BE2C (cell line): ENCODE data around the gene LNX1.

Source experiments
- DNase-seq: peaks from one replicate; pipeline ENCODE4 v3.0.0-alpha.2; 2020
- H3K27me3 ChIP-seq: fragments of 250-450 bp; sonication (Bioruptor Pico); 2 replicates; pipeline ENCODE4 v1.5.1; 2020; ENCODE audit warnings: mild to moderate bottlenecking
- H3K36me3 ChIP-seq: fragments of 250-450 bp; sonication (Bioruptor Pico); 2 replicates; pipeline ENCODE4 v1.5.1; 2020; ENCODE audit warnings: mild to moderate bottlenecking
- H3K4me1 ChIP-seq: fragments of 250-450 bp; sonication (Bioruptor Pico); 2 replicates; pipeline ENCODE4 v1.5.1; 2020
- H3K4me3 ChIP-seq: 2 replicates; pipeline ENCODE4 v1.5.1; 2011; ENCODE audit warnings: low read depth, low read length
- H3K9me3 ChIP-seq: fragments of 250-450 bp; sonication (Bioruptor Pico); 2 replicates; pipeline ENCODE4 v1.5.1; 2020
- TF ChIP-seq, protein P1 (sequence below): IDR thresholded peaks from 2 replicates; pipeline ENCODE4 v1.5.1; 2012; ENCODE audit warnings: mild to moderate bottlenecking, low read depth, low read length

The LNX1 gene

GRCh38 chr4:53592686-53593501, 1.6 kb upstream of the LNX1 start:
- H3K36me3 ChIP-seq: no peaks in the 10 kb centered on the region
- H3K9me3 ChIP-seq: no peaks in the 10 kb centered on the region
- no peak overlapping the region for H3K4me3 ChIP-seq
- TF ChIP-seq, protein P1, sequence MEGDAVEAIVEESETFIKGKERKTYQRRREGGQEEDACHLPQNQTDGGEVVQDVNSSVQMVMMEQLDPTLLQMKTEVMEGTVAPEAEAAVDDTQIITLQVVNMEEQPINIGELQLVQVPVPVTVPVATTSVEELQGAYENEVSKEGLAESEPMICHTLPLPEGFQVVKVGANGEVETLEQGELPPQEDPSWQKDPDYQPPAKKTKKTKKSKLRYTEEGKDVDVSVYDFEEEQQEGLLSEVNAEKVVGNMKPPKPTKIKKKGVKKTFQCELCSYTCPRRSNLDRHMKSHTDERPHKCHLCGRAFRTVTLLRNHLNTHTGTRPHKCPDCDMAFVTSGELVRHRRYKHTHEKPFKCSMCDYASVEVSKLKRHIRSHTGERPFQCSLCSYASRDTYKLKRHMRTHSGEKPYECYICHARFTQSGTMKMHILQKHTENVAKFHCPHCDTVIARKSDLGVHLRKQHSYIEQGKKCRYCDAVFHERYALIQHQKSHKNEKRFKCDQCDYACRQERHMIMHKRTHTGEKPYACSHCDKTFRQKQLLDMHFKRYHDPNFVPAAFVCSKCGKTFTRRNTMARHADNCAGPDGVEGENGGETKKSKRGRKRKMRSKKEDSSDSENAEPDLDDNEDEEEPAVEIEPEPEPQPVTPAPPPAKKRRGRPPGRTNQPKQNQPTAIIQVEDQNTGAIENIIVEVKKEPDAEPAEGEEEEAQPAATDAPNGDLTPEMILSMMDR: no peak
- H3K27me3 ChIP-seq: no peaks in the 10 kb centered on the region; the same call in 1 of the 2 replicates
- DNase-seq: no peak
- H3K4me1 ChIP-seq: no peaks in the 10 kb centered on the region

DNA sequence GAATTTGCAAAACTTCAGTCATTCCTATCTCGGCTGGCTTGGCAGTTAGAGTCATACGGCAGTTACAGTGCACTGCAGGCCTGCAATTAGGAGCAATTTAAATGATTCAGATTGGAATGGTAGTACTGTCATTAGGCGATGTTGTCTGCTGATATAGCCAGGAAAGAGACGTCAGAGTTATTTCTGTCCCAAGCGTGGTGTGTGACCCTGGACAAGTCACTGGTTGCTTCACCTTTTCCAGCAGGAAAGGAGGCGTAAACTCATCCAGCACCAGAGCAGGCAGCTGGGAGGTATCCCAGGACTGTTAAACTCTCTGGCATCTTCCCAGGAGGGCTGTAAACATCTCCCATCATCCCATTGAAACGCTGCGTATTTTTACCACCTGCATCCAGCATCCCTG, 836 bp upstream of the LNX1 start:
- Histone ChIP-seq H3K9me3 (no peaks in the 10 kb centered on the region), H3K4me3 (no peak overlapping the region), H3K27me3 (no peaks in the 10 kb centered on the region; the same call in 1 of the 2 replicates), H3K4me1 (no peaks in the 10 kb centered on the region), H3K36me3 (no peaks in the 10 kb centered on the region)
- no peak for DNase-seq
- TF ChIP-seq, protein P1: no peak

DNA sequence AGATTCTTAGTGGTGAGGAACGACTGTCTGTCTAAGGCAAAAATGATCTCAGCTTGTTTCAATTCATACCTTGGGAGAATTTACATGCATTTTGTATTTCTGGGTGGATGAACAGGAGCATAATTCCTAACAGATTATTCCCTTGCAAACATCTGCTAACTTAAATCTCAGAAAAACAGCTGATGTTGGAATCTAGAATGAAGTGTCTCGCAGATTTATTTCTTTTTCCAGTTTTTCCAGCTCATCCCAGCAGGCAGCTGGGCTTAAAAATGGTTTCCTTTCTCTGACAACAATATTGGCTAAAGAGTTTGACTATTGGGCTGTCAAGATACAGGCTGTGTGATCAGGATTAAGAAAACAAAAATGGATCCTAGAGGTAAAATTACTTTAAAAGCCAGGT, 1.1 kb downstream of the LNX1 start:
- Histone ChIP-seq H3K27me3 (no peaks in the 10 kb centered on the region), H3K4me1 (no peaks in the 10 kb centered on the region), H3K9me3 (no peaks in the 10 kb centered on the region), H3K36me3 (no peaks in the 10 kb centered on the region), H3K4me3 (no peak overlapping the region)
- TF ChIP-seq, protein P1: no peak
- no peak for DNase-seq

GRCh38 chr4:53589511-53589910, 1.8 kb downstream of the LNX1 start:
- TF ChIP-seq, protein P1: no peak
- no peaks in the 10 kb centered on the region for H3K36me3 ChIP-seq
- no peaks in the 10 kb centered on the region for H3K27me3 ChIP-seq
- H3K4me1 ChIP-seq: no peaks in the 10 kb centered on the region
- DNase-seq: no peak
- H3K4me3 ChIP-seq: no peak overlapping the region
- no peaks in the 10 kb centered on the region for H3K9me3 ChIP-seq

DNA sequence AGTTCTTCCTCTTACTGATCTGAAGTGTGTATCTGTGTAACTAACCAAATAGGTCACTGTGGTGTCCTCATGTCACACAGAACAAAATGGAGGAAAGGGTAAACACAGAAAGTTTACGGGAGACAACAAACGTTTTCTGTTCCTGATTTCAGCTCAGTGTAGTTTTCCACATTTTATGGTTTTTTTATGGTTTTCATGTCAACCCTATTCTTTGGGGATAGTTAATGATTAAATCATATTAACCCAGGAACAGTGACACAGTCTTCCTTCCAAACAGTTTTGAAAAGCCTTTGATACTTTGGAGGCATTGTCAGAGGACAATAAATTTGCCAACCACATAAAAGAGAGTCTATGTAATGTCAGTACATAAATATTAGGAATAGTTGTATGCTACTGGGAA, 4.2 kb downstream of the LNX1 start:
- Histone ChIP-seq H3K9me3 (no peaks in the 10 kb centered on the region), H3K4me3 (no peak overlapping the region), H3K4me1 (no peaks in the 10 kb centered on the region), H3K36me3 (no peaks in the 10 kb centered on the region), H3K27me3 (no peaks in the 10 kb centered on the region)
- TF ChIP-seq, protein P1: no peak
- no peak for DNase-seq

GRCh38 chr4:53586121-53586816, 5.0 kb downstream of the LNX1 start:
- H3K4me1 ChIP-seq: no peaks in the 10 kb centered on the region
- no peaks in the 10 kb centered on the region for H3K36me3 ChIP-seq
- H3K9me3 ChIP-seq: no peaks in the 10 kb centered on the region
- H3K27me3 ChIP-seq: no peaks in the 10 kb centered on the region
- no peak for DNase-seq
- TF ChIP-seq, protein P1: no peak
- H3K4me3 ChIP-seq: no peak overlapping the region
